Epithelial cell of esophagus (primary cell): ENCODE results near the gene SYNC.

Source experiments
- DNase-seq: peaks from one replicate; pipeline ENCODE4 v3.0.0; 2010; ENCODE audit warnings: low read depth
- H3K4me3 ChIP-seq: 2 replicates; pipeline ENCODE4 v1.5.1; 2011; ENCODE audit warnings: mild to moderate bottlenecking, low read length, control low read depth
- TF ChIP-seq, protein P1 (sequence below): IDR thresholded peaks from 2 replicates; pipeline ENCODE4 v1.5.1; 2011; ENCODE audit warnings: low read depth, mild to moderate bottlenecking, low read length, control low read depth, inconsistent platforms; ENCODE audit not compliant: insufficient read depth; ENCODE audit errors: missing control alignments

The SYNC gene

DNA sequence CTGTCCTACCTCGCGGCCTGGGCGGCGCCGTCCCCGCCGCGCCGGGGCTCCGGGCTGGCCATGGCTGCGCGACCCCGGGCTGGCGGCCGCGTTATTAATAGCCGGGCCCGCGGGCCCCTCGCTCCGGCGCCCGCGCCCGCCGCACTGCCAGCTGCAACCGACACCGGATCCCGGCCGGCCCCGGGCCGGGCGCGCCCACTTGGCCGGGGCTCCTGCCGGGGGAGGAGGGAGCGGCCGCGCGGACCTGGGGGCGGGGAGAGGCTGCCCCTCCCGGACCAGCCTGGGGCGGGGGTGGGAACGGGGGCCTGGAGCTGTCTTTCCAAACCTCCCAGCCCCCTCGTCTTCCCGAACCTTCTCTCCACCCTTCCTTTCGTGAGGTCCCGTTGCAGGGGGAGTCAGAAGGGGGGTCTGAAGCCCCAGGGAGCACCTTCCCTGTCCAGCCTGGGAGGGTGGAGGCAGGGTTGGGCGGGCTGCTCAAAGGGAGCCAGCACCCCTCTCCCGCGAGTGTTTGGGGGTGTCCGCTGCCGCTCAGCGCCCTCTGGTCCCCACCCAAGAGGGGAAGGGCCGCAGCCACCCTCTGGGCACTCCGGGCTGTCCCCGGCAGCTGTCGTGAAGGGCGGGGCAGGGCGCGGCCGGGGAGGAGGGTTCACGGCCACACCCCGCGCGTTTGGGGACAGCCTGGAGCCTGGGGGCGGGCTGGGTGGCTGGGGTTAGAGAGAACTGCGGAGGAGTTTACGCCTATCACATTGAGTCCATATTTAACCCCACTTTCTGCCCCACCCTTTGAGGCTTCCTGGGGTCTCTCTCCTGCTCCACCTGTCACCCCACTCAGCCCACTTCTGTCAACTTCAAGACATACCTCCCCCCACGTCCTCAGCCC is at the start of gene SYNC:
SYNC (minus strand) TSS at position 172 of the 880 bp plus-strand sequence; CDS start at position 62, 110 bp downstream.
- H3K4me3 ChIP-seq: peak within 1 kb of the TSS; percentile 55
- TF ChIP-seq, protein P1, sequence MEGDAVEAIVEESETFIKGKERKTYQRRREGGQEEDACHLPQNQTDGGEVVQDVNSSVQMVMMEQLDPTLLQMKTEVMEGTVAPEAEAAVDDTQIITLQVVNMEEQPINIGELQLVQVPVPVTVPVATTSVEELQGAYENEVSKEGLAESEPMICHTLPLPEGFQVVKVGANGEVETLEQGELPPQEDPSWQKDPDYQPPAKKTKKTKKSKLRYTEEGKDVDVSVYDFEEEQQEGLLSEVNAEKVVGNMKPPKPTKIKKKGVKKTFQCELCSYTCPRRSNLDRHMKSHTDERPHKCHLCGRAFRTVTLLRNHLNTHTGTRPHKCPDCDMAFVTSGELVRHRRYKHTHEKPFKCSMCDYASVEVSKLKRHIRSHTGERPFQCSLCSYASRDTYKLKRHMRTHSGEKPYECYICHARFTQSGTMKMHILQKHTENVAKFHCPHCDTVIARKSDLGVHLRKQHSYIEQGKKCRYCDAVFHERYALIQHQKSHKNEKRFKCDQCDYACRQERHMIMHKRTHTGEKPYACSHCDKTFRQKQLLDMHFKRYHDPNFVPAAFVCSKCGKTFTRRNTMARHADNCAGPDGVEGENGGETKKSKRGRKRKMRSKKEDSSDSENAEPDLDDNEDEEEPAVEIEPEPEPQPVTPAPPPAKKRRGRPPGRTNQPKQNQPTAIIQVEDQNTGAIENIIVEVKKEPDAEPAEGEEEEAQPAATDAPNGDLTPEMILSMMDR: no peak
- peak; percentile 26 for DNase-seq

DNA sequence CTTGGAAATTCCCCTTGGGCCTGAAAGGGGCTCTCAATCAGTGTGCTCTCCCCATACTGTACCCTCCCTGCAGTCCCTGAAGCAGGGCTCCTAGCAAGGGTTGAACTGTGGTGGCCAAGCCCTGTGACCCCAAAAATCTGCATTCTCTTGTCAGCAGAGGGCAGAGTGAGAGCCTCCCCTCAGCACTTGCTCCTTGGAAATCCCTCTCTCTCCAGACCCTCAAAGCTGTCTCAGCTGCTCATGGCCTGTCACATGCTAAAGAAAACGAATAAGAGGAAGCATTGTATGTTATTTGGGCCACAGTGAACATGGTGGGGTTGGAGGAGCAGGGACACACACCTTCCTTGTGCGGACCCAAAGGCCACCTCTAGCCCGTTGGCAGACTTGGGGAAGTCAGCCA is 47.2 kb upstream of the SYNC start:
- TF ChIP-seq, protein P1: no peak
- H3K4me3 ChIP-seq: no peak overlapping the region
- DNase-seq: no peak

DNA sequence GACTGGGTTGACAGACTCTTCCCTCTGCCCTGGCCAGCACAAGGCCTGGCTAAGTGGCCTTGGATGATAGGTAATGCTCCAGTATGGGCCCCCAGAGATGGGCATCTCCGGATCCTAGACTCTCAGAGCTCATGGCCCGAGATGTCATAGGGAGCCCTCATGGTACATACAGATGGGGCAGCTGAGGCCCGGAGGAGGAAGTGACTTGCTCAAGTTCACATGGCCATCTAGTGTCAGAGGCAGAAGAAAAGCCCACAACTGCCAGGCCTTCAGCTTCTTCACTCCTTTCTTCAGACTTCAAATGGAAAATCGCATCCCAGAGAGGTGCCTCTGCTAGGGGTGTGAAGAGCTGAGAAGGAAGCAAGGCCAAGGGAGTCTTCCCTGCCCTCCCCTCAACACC is 46.8 kb upstream of the SYNC start:
- H3K4me3 ChIP-seq: no peak overlapping the region
- no peak for DNase-seq
- TF ChIP-seq, protein P1: no peak

DNA sequence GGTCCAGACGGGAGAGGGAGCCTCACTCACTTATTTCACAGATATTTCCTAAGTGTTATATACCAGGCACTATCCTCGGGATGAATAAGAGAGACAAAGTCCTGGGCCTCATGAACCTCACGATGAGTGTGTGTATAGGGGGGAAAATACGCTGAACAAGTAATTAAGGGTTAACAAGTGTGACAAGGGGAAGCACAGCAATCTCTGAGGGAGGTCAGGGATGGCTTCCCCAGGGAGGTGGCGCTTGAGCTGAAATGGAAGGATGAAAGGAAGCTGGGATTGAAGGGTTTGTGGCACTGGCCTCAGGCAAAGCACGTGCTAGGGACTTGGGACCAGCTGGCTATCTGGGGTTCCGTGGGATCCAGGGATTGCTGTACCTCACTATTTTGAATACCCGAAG is 46.4 kb upstream of the SYNC start:
- DNase-seq: no peak
- H3K4me3 ChIP-seq: no peak overlapping the region
- TF ChIP-seq, protein P1: no peak

DNA sequence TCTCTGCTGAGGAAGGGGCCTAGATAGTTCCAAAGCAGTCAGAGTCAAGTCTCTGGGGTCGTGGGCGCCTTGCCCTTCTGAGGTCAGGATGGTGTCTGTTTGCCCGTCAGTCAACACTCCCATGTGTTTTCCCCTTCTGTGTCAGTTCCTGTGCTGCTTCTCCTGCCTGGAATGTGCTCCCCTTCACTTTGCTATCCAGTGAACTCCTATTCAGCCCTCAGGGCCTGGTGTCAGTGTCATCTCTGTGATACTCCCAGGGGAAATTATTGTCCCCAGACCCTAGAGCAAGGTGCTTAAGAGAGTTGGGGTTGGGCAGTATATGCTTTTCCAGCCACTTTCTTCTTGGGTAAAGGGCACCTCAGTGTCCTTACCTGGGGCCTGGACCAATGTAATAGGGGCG is 45.8 kb upstream of the SYNC start:
- H3K4me3 ChIP-seq: no peak overlapping the region
- DNase-seq: no peak
- TF ChIP-seq, protein P1: no peak

DNA sequence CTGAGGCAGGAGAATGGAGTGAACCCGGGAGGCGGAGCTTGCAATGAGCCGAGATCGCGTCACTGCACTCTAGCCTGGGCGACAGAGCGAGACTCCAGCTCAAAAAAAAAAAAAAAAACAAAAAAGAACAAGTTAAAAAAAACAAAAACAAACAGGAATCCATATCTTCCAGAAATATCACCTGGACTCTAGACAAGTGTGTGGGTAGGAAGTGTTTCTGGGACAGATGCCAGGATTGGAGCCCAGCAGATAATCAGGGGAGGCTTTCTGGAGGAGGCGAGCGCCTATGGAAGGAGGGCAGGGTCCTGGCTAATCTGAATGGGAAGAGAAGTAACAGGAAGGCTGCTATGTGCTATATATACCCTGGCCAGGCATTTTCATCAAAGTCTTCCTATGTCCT is 43.6 kb upstream of the SYNC start:
- TF ChIP-seq, protein P1: no peak
- DNase-seq: no peak
- no peak overlapping the region for H3K4me3 ChIP-seq

DNA sequence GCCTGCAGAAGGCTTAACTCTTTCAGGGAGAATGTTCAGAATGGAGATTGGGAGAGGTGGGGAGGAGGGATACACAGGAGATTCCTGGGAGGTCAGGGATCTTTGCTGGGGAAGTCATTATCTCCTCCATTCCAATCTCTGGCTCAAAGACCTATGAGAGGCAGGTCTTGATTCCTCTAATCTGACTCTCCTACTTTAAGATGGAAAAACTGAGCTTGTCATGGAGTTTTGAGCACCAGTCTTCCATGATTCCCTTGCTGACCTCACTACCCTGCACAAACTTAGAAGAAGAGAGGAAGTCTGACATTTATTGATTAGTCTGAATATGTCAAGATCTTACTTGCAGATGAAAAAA is 41.5 kb upstream of the SYNC start:
- H3K4me3 ChIP-seq: no peak overlapping the region
- TF ChIP-seq, protein P1: no peak
- DNase-seq: no peak
